GM12875 (cell line): ENCODE measurements around the gene BTBD9.

Source experiments
- H3K4me3 ChIP-seq: one replicate; pipeline ENCODE4 v1.5.1; 2011; ENCODE audit warnings: low read depth, low read length, control low read depth
- TF ChIP-seq, protein P1 (sequence below): IDR thresholded peaks from 2 replicates; pipeline ENCODE4 v1.5.1; 2011; ENCODE audit warnings: low read depth, mild to moderate bottlenecking, control low read depth, inconsistent platforms, low read length, moderate library complexity, borderline replicate concordance; ENCODE audit not compliant: insufficient read depth

Gene BTBD9

DNA sequence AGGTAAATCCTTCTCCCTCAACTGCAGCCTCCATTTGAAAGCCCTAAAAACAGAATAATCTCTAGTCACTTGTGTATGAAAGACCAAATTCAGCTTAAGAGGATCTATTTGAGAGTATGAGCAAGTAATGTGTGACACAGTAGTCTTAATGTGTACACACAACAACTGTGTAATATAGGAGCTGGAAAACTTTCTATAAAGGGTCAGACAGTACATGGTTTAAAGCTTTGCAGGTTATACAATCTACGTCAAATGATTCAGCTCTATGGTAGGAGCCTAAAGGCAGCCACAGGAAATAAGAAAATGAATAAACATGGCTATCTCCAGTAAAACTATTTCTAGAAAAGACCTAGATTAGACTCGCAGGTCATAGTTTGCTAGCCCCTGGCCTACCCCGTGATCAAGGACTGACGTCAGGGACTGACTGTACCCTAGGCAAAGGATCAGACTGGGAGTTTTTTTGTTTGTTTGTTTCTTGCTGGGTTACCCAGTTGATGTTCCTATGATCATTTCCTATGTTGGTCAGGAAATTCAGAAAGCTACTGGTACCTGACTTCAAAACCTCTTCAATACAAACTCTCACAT lies 39.7 kb downstream of the BTBD9 start:
- TF ChIP-seq, protein P1, sequence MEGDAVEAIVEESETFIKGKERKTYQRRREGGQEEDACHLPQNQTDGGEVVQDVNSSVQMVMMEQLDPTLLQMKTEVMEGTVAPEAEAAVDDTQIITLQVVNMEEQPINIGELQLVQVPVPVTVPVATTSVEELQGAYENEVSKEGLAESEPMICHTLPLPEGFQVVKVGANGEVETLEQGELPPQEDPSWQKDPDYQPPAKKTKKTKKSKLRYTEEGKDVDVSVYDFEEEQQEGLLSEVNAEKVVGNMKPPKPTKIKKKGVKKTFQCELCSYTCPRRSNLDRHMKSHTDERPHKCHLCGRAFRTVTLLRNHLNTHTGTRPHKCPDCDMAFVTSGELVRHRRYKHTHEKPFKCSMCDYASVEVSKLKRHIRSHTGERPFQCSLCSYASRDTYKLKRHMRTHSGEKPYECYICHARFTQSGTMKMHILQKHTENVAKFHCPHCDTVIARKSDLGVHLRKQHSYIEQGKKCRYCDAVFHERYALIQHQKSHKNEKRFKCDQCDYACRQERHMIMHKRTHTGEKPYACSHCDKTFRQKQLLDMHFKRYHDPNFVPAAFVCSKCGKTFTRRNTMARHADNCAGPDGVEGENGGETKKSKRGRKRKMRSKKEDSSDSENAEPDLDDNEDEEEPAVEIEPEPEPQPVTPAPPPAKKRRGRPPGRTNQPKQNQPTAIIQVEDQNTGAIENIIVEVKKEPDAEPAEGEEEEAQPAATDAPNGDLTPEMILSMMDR = no peak
- no peak overlapping the region for H3K4me3 ChIP-seq

DNA sequence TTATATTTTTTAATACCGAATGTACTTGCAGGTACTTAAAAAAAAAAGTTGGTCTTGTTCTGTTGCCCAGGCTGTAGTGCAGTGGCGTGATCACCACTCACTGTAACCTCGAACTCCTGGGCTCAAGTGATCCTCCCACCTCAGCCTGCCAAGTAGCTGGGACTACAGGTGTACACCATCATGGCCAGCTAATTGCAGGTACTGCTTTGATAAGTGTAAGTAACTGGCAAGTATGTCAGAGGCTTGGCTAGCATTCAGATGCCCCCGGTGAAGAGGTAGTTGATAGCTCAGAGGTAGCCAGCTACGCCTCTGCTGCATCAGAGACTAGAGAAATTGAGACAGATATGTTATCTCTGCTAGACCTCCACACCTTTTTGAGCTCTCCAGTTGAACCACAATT lies 40.5 kb downstream of the BTBD9 start:
- TF ChIP-seq, protein P1 = no peak
- H3K4me3 ChIP-seq = no peak overlapping the region

DNA sequence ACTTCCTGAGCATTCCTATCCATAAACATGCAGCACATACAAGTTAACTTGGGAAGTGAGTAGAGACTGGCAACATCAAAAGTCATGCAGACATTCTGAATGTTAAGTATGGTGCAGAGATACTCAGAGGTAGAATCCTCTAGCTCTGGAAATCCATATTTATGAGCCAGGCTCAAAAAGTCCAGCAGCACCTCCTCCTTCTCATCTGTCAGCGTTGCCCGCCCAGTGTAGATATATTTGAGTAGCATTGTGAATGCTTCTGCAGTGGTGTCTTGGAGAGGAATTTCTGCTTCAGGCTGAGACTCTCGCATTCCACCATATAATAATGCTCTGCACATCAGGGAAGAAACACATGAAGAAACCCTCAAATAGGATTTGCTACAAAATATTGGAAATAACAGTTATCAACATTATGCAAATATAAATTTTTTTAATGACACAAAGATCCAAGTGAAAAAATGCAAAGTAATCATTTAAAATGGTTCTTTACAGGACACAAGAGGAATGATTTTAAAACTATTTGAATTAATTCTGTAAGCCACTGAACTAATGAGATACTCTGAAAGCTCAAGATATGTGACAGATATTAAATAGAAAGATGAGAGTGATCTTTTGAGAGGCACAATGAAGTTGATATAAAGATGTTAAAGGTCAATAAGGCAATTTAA lies 45.6 kb downstream of the BTBD9 start:
- H3K4me3 ChIP-seq = no peak overlapping the region
- TF ChIP-seq, protein P1 = no peak

DNA sequence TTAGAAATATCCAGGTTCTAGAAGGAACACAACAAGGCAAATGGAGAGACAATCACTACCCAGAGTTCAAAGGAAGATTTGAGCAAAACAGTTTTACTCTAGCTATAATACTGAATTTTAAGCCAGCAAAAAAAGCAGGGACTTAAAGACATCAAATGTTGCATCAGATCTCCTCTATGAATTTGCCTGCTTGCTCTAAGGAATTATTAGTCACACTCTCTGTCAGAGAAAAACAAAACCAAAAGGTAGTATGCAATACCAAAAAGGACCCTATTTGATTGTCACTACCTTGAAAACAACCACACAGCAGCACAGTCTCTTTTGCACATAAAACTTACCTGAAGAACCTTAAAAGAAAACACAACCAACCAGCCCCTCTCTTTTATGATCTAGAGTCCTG lies 46.3 kb downstream of the BTBD9 start:
- TF ChIP-seq, protein P1 = no peak
- H3K4me3 ChIP-seq = no peak overlapping the region

DNA sequence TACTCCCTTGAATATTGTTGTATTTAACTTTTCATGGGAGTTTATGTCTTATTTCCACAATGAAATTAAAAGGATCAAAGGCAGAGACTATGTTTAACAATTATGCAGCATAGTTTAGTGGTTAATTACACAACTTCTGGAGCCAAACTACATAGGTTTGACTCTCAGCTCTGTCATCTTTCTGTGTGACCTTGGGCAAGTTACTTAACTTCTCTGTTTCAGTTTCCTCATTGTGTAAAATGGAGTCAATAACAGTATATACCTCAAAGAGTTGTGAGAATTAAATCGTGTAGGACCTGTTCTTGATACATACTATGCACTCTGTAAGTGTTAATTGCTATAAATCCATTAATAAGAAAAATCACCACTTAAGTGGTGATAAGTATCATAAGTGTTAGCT lies 48.3 kb downstream of the BTBD9 start:
- TF ChIP-seq, protein P1 = no peak
- no peak overlapping the region for H3K4me3 ChIP-seq

DNA sequence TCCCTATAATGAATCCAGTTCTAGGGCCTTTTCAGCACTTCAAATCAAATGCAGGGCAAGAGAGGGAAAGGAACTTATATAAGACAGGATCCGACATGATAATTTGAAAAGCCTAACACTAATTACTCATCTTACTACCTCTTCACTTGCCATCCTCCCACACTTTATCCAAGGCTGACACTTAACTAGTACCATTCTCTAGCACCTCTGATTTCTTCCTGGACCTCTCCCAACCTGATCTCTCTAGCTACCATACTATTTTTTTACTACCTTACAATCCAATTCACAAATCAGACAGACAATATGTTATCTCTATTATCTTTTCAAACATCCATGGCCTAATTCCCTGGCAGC lies 50.4 kb downstream of the BTBD9 start:
- TF ChIP-seq, protein P1 = no peak
- no peak overlapping the region for H3K4me3 ChIP-seq
